ENCODE data around the gene CHMP1A.

GRCh38 chr16:89636663-89637062 lies 20.8 kb downstream of the CHMP1A start:
- TF ChIP-seq CTCF (IDR thresholded peaks at IDR 0.05) = no peak
- no peak for TF ChIP-seq POLR2AphosphoS5 (IDR thresholded peaks at IDR 0.05)
- TF ChIP-seq EP300 (IDR thresholded peaks at IDR 0.05) = no peak
- no peak for TF ChIP-seq POLR2A (IDR thresholded peaks at IDR 0.05)
